DND-41 (cell line): ENCODE measurements around the gene COL4A2.

ENCODE experiments used
- CTCF ChIP-seq: IDR thresholded peaks from 2 replicates; pipeline ENCODE4 v1.5.1; 2012; ENCODE audit warnings: borderline replicate concordance, low read length, moderate library complexity, mild to moderate bottlenecking; ENCODE audit not compliant: poor library complexity, severe bottlenecking; ENCODE audit errors: extremely low read depth
- EZH2 ChIP-seq: IDR thresholded peaks from 3 replicates; pipeline ENCODE4 v1.6.1; 2012; ENCODE audit warnings: borderline replicate concordance, low read depth, mild to moderate bottlenecking, moderate library complexity, low read length, inconsistent platforms; ENCODE audit not compliant: severe bottlenecking

GRCh38 chr13:110410000-110410399 lies 102.9 kb downstream of the COL4A2 start:
- TF ChIP-seq EZH2 (no peak), CTCF (no peak)
